HG02938 (cell line): Measurements from ENCODE around the gene ADAD2.
A peak's percentile ranks its signal among the peaks of the same experiment; 100 is the strongest.

Source experiments
- ATAC-seq: cut with Tn5 transposase; IDR thresholded peaks from one replicate; pipeline ENCODE4 v1.9.1; 2021; ENCODE audit warnings: mild to moderate bottlenecking, moderate library complexity; ENCODE audit not compliant: unreplicated experiment

Gene ADAD2

GRCh38 chr16:84176192-84177053 lies 14.5 kb upstream of the ADAD2 start:
- no peak for ATAC-seq

- no peak for ATAC-seq
Measured at GRCh38 chr16:84177741-84178073, 13.2 kb upstream of the ADAD2 start.

GRCh38 chr16:84178146-84178765 lies 12.7 kb upstream of the ADAD2 start:
- ATAC-seq, result no peak

- no peak for ATAC-seq
Measured at GRCh38 chr16:84178892-84179611, 11.9 kb upstream of the ADAD2 start.

- no peak for ATAC-seq
Measured at GRCh38 chr16:84179612-84180320, 11.2 kb upstream of the ADAD2 start.

- no peak for ATAC-seq
Measured at GRCh38 chr16:84180519-84181140, 10.3 kb upstream of the ADAD2 start.

GRCh38 chr16:84181144-84181915 lies 9.6 kb upstream of the ADAD2 start:
- no peak for ATAC-seq

- no peak for ATAC-seq
Measured at GRCh38 chr16:84182104-84182503, 8.9 kb upstream of the ADAD2 start.

GRCh38 chr16:84182680-84183571 lies 8.0 kb upstream of the ADAD2 start:
- ATAC-seq, result no peak

- no peak for ATAC-seq
Measured at GRCh38 chr16:84183572-84183875, 7.4 kb upstream of the ADAD2 start.

- ATAC-seq, result no peak
Measured at GRCh38 chr16:84183911-84184591, 6.9 kb upstream of the ADAD2 start.

- no peak for ATAC-seq
Measured at GRCh38 chr16:84184775-84185174, 6.2 kb upstream of the ADAD2 start.

- ATAC-seq, result peak; percentile 89
Measured at GRCh38 chr16:84186685-84187437, 4.1 kb upstream of the ADAD2 start, which contains the start of gene TAF1C. Gene TAF1C, minus strand, starts transcription at chr16:84187057. Its CDS starts 2,069 bp downstream, at chr16:84184988.

- no peak for ATAC-seq
Measured at GRCh38 chr16:84191466-84191865, 509 bp downstream of the ADAD2 start.

- no peak for ATAC-seq
Measured at GRCh38 chr16:84193480-84193879, 2.5 kb downstream of the ADAD2 start.

GRCh38 chr16:84194018-84194417 lies 3.1 kb downstream of the ADAD2 start:
- no peak for ATAC-seq

- ATAC-seq, result peak; percentile 80
Measured at GRCh38 chr16:84194470-84195200, 3.7 kb downstream of the ADAD2 start.
